Measurements from ENCODE around the gene AGPS. TPM values are rescaled to one million over a fixed set of nuclear protein-coding genes. Genes with fewer than 3 reads are reported as not detected.

AGPS gene
- polyA plus RNA-seq, 1 of the 3 experiments (the other 2 are of a cell fraction), result 10.9 TPM

GRCh38 chr2:177575358-177575757 lies 182.8 kb downstream of the AGPS start:
- Histone ChIP-seq H3K9ac (no peak overlapping the region), H2AFZ (ENCODE audit: low read depth) (no peak overlapping the region), H3K4me1 (ENCODE audit: control insufficient read depth in 1 of 2, insufficient read depth in 2 of 2, low read depth in 1 of 2, low read length in 1 of 2) (peaks cover 3 to 5% of the 10 kb centered on the region in 2 experiments; a peak in 3 of 4 replicates), H3K4me3 (ENCODE audit: low read depth in 2 of 2, low read length in 1 of 2) (no peak overlapping the region), H4K20me1 (ENCODE audit: insufficient read depth) (no peaks in the 10 kb centered on the region), H3K9me2 (0 out of 2 replicates have a peak, but pooled peaks cover 3% of the 10 kb centered on the region), H3K36me3 (replicated peaks in 1 of 2; ENCODE audit: control insufficient read depth in 1 of 2, insufficient read depth in 2 of 2, low read length in 1 of 2) (no peaks in the 10 kb centered on the region), H3K9me3 (no peaks in the 10 kb centered on the region), H3K27ac (ENCODE audit: low read depth in 2 of 2, low read length in 1 of 2) (no peak overlapping the region), H3K27me3 (ENCODE audit: insufficient read depth) (no peaks in the 10 kb centered on the region), H3K79me2 (ENCODE audit: insufficient read depth) (no peaks in the 10 kb centered on the region), H3F3A (replicated peaks; ENCODE audit: insufficient read depth) (no peaks in the 10 kb centered on the region), H3K4me2 (no peak overlapping the region)
- ChIA-PET CTCF (interaction anchor here (0.6 to 1.2 kb wide), 2 partner anchors 22 to 59 kb away, joined by 3 read pairs; no protein-coding TSS in a partner anchor), POLR2A (no interaction called here)
- no peak for DNase-seq
- WGBS (ENCODE audit: low lambda C conversion rate), result 62% methylated on average over 2 of the region's 2 CpGs
- TF ChIP-seq YY1 (IDR thresholded peaks at IDR 0.05; ENCODE audit: low read depth), result no peak
- TF ChIP-seq CTCF (IDR thresholded peaks at IDR 0.05), result no peak
- no peak for TF ChIP-seq RFX5 (IDR thresholded peaks at IDR 0.05; ENCODE audit: low read length)

- no peak overlapping the region for H3K9ac ChIP-seq
- ChIA-PET POLR2A (no interaction called here), CTCF (interaction anchor here (0.6 to 1.0 kb wide), 2 partner anchors 10 to 273 kb away, joined by 3 read pairs; no protein-coding TSS in a partner anchor)
- no peak overlapping the region for H3K4me3 ChIP-seq (ENCODE audit: low read depth in 2 of 2, low read length in 1 of 2)
- no peaks in the 10 kb centered on the region for H3F3A ChIP-seq (replicated peaks; ENCODE audit: insufficient read depth)
- 0 out of 2 replicates have a peak, but pooled peaks cover 3% of the 10 kb centered on the region for H3K9me2 ChIP-seq
- no peak overlapping the region for H2AFZ ChIP-seq (ENCODE audit: low read depth)
- DNase-seq, result no peak
- H4K20me1 ChIP-seq (ENCODE audit: insufficient read depth), result no peaks in the 10 kb centered on the region
- H3K79me2 ChIP-seq (ENCODE audit: insufficient read depth), result no peaks in the 10 kb centered on the region
- H3K4me2 ChIP-seq, result no peak overlapping the region
- H3K27ac ChIP-seq (ENCODE audit: low read depth in 2 of 2, low read length in 1 of 2), result no peak overlapping the region
- 17% methylated on average over 1 of the region's 1 CpG for WGBS (ENCODE audit: low lambda C conversion rate)
- no peaks in the 10 kb centered on the region for H3K9me3 ChIP-seq
- no peaks in the 10 kb centered on the region for H3K27me3 ChIP-seq (ENCODE audit: insufficient read depth)
- peaks cover 3 to 5% of the 10 kb centered on the region in 2 experiments; a peak in 2 of 4 replicates for H3K4me1 ChIP-seq (ENCODE audit: control insufficient read depth in 1 of 2, insufficient read depth in 2 of 2, low read depth in 1 of 2, low read length in 1 of 2)
- TF ChIP-seq EP300 (IDR thresholded peaks at IDR 0.05; ENCODE audit: borderline replicate concordance in 1 of 2, low read depth in 1 of 2, low read length in 1 of 2), result no peak
- TF ChIP-seq RAD21 (IDR thresholded peaks at IDR 0.05; ENCODE audit: low read length), result no peak
- no peak for TF ChIP-seq RCOR1 (IDR thresholded peaks at IDR 0.05; ENCODE audit: low read length)
- H3K36me3 ChIP-seq (replicated peaks in 1 of 2; ENCODE audit: control insufficient read depth in 1 of 2, insufficient read depth in 2 of 2, low read length in 1 of 2), result no peaks in the 10 kb centered on the region
Measured at GRCh38 chr2:177577075-177577474, 184.5 kb downstream of the AGPS start.

- POLR2A ChIA-PET, result no interaction called here
- no peak for TF ChIP-seq SMC3 (IDR thresholded peaks at IDR 0.05; ENCODE audit: low read depth, low read length)
- no peak for TF ChIP-seq TAF1 (IDR thresholded peaks at IDR 0.05; ENCODE audit: borderline replicate concordance, low read depth, low read length)
- no peak for TF ChIP-seq SIN3A (IDR thresholded peaks at IDR 0.05; ENCODE audit: borderline replicate concordance, low read depth, low read length)
- TF ChIP-seq GABPA (IDR thresholded peaks at IDR 0.05; ENCODE audit: low read depth), result no peak
- TF ChIP-seq, protein P1, sequence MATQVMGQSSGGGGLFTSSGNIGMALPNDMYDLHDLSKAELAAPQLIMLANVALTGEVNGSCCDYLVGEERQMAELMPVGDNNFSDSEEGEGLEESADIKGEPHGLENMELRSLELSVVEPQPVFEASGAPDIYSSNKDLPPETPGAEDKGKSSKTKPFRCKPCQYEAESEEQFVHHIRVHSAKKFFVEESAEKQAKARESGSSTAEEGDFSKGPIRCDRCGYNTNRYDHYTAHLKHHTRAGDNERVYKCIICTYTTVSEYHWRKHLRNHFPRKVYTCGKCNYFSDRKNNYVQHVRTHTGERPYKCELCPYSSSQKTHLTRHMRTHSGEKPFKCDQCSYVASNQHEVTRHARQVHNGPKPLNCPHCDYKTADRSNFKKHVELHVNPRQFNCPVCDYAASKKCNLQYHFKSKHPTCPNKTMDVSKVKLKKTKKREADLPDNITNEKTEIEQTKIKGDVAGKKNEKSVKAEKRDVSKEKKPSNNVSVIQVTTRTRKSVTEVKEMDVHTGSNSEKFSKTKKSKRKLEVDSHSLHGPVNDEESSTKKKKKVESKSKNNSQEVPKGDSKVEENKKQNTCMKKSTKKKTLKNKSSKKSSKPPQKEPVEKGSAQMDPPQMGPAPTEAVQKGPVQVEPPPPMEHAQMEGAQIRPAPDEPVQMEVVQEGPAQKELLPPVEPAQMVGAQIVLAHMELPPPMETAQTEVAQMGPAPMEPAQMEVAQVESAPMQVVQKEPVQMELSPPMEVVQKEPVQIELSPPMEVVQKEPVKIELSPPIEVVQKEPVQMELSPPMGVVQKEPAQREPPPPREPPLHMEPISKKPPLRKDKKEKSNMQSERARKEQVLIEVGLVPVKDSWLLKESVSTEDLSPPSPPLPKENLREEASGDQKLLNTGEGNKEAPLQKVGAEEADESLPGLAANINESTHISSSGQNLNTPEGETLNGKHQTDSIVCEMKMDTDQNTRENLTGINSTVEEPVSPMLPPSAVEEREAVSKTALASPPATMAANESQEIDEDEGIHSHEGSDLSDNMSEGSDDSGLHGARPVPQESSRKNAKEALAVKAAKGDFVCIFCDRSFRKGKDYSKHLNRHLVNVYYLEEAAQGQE (IDR thresholded peaks at IDR 0.05; ENCODE audit: low read depth, low read length), result no peak
- no peak for TF ChIP-seq RAD21 (IDR thresholded peaks at IDR 0.05; ENCODE audit: low read length)
- TF ChIP-seq EZH2phosphoT487 (IDR thresholded peaks at IDR 0.05; ENCODE audit: borderline replicate concordance, low read depth), result no peak
- TF ChIP-seq, protein P2, sequence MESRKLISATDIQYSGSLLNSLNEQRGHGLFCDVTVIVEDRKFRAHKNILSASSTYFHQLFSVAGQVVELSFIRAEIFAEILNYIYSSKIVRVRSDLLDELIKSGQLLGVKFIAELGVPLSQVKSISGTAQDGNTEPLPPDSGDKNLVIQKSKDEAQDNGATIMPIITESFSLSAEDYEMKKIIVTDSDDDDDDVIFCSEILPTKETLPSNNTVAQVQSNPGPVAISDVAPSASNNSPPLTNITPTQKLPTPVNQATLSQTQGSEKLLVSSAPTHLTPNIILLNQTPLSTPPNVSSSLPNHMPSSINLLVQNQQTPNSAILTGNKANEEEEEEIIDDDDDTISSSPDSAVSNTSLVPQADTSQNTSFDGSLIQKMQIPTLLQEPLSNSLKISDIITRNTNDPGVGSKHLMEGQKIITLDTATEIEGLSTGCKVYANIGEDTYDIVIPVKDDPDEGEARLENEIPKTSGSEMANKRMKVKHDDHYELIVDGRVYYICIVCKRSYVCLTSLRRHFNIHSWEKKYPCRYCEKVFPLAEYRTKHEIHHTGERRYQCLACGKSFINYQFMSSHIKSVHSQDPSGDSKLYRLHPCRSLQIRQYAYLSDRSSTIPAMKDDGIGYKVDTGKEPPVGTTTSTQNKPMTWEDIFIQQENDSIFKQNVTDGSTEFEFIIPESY (IDR thresholded peaks at IDR 0.05; ENCODE audit: borderline replicate concordance, low read depth), result no peak
- TF ChIP-seq YY1 (IDR thresholded peaks at IDR 0.05; ENCODE audit: low read depth), result no peak
- no peak for TF ChIP-seq POLR2AphosphoS5 (IDR thresholded peaks at IDR 0.05; ENCODE audit: low read depth, low read length)
Measured at GRCh38 chr2:177578454-177578853, 185.9 kb downstream of the AGPS start.

More at GRCh38 chr2:177578454-177578853, 185.9 kb downstream of the AGPS start:
- Histone ChIP-seq H3K27ac (ENCODE audit: low read depth in 2 of 2, low read length in 1 of 2) (no peak overlapping the region), H3K4me2 (no peak overlapping the region), H3K9ac (no peak overlapping the region), H3K9me3 (no peaks in the 10 kb centered on the region), H3F3A (replicated peaks; ENCODE audit: insufficient read depth) (no peaks in the 10 kb centered on the region), H3K4me3 (ENCODE audit: low read depth in 2 of 2, low read length in 1 of 2) (no peak overlapping the region), H3K4me1 (ENCODE audit: control insufficient read depth in 1 of 2, insufficient read depth in 2 of 2, low read depth in 1 of 2, low read length in 1 of 2) (no peaks in the 10 kb centered on the region), H3K9me2 (0 out of 2 replicates have a peak, but pooled peaks cover 3% of the 10 kb centered on the region), H3K27me3 (ENCODE audit: insufficient read depth) (no peaks in the 10 kb centered on the region), H3K79me2 (ENCODE audit: insufficient read depth) (no peaks in the 10 kb centered on the region), H2AFZ (ENCODE audit: low read depth) (no peak overlapping the region), H4K20me1 (ENCODE audit: insufficient read depth) (no peaks in the 10 kb centered on the region), H3K36me3 (replicated peaks in 1 of 2; ENCODE audit: control insufficient read depth in 1 of 2, insufficient read depth in 2 of 2, low read length in 1 of 2) (no peaks in the 10 kb centered on the region)
- 49% methylated on average over 3 of the region's 3 CpGs for WGBS (ENCODE audit: low lambda C conversion rate)
- CTCF ChIA-PET, result no interaction called here
- no peak for DNase-seq

Measured in SK-N-SH (cell line).